SK-N-SH (cell line): ENCODE measurements around the gene BMPR1B. TPM values are rescaled to one million over a fixed set of nuclear protein-coding genes. Genes with fewer than 3 reads are reported as not detected.

ENCODE experiments used
- CHD2 ChIP-seq: fragments of 150-350 bp; IDR thresholded peaks from 2 replicates; pipeline ENCODE4 v1.6.1; 2018; ENCODE audit warnings: low read length; ENCODE audit not compliant: partially characterized antibody
- ELF1 ChIP-seq: IDR thresholded peaks from 2 replicates; pipeline ENCODE4 v1.4.0; 2012
- EP300 ChIP-seq, 2 experiments: IDR thresholded peaks; 2 replicates each; pipeline versions ENCODE4 v1.4.0 to v1.6.1; 2012; ENCODE audit warnings: borderline replicate concordance in 1 of 2, low read depth in 1 of 2, low read length in 1 of 2
- EZH2phosphoT487 ChIP-seq: fragments of 200-600 bp; sonication (generic); IDR thresholded peaks from 2 replicates; pipeline ENCODE4 v1.6.1; 2017; ENCODE audit warnings: low read depth, mixed run types, mild to moderate bottlenecking, antibody characterized with exemption, moderate library complexity, borderline replicate concordance
- FOXJ3 ChIP-seq: sonication (generic); formaldehyde crosslinking; IDR thresholded peaks from 2 replicates; pipeline ENCODE4 v1.5.1; 2020; ENCODE audit warnings: mild to moderate bottlenecking, missing genetic modification reagents
- FOXM1 ChIP-seq: IDR thresholded peaks from 2 replicates; pipeline ENCODE4 v1.4.0; 2012; ENCODE audit warnings: low read depth, mild to moderate bottlenecking
- GABPA ChIP-seq: IDR thresholded peaks from 2 replicates; pipeline ENCODE4 v1.4.0; 2012; ENCODE audit warnings: low read depth, mild to moderate bottlenecking
- GATA2 ChIP-seq: sonication (generic); formaldehyde crosslinking; IDR thresholded peaks from 2 replicates; pipeline ENCODE4 v1.5.0; 2020; ENCODE audit warnings: mild to moderate bottlenecking, missing genetic modification reagents
- IRF3 ChIP-seq: fragments of 150-350 bp; IDR thresholded peaks from 2 replicates; pipeline ENCODE4 v1.6.1; 2016; ENCODE audit warnings: mild to moderate bottlenecking, low read depth, low read length
- JUND ChIP-seq: IDR thresholded peaks from 2 replicates; pipeline ENCODE4 v1.4.0; 2012
- MEF2A ChIP-seq: IDR thresholded peaks from 2 replicates; pipeline ENCODE4 v1.4.0; 2012; ENCODE audit warnings: low read depth, borderline replicate concordance
- NRF1 ChIP-seq: IDR thresholded peaks from 2 replicates; pipeline ENCODE4 v1.6.1; 2012; ENCODE audit warnings: low read depth, mild to moderate bottlenecking, low read length
- PBX3 ChIP-seq: IDR thresholded peaks from 2 replicates; pipeline ENCODE4; 2012
- POLR2AphosphoS5 ChIP-seq: IDR thresholded peaks from 2 replicates; pipeline ENCODE4 v1.6.1; 2012; ENCODE audit warnings: low read depth, low read length
- REST ChIP-seq: IDR thresholded peaks from 2 replicates; pipeline ENCODE4 v1.6.1; 2012; ENCODE audit warnings: mild to moderate bottlenecking, low read depth, low read length, moderate library complexity
- RXRA ChIP-seq: IDR thresholded peaks from 2 replicates; pipeline ENCODE4 v1.4.0; 2012; ENCODE audit warnings: low read depth, mild to moderate bottlenecking, borderline replicate concordance
- SIN3A ChIP-seq: IDR thresholded peaks from 2 replicates; pipeline ENCODE4 v1.6.1; 2012; ENCODE audit warnings: low read depth, mild to moderate bottlenecking, low read length, moderate library complexity, borderline replicate concordance
- TCF12 ChIP-seq: IDR thresholded peaks from 2 replicates; pipeline ENCODE4 v1.4.0; 2012
- USF1 ChIP-seq: IDR thresholded peaks from 2 replicates; pipeline ENCODE4 v1.4.0; 2012; ENCODE audit warnings: low read depth, borderline replicate concordance
- USF2 ChIP-seq: fragments of 150-350 bp; IDR thresholded peaks from 2 replicates; pipeline ENCODE4 v1.6.1; 2017; ENCODE audit warnings: antibody characterized with exemption, low read length, low read depth, borderline replicate concordance
- YY1 ChIP-seq: IDR thresholded peaks from 2 replicates; pipeline ENCODE4 v1.4.0; 2012; ENCODE audit warnings: low read depth, mild to moderate bottlenecking
- ZBTB33 ChIP-seq: IDR thresholded peaks from 2 replicates; pipeline ENCODE4 v1.4.0; 2012; ENCODE audit warnings: low read depth, borderline replicate concordance
- polyA plus RNA-seq, 3 experiments: library from polyadenylated mRNA; depleted of rRNA; stranded (reverse); fragments of >200 nt; gene quantifications; 2 replicates each; pipeline ENCODE4 v1.2.3, GENCODE V29; 2012

Gene BMPR1B
- polyA plus RNA-seq, 1 of the 3 experiments (the other 2 are of a cell fraction) = 0.16 TPM

GRCh38 chr4:95095348-95095974 is 337.7 kb downstream of the BMPR1B start (continued):
- TF ChIP-seq ZBTB33 (no peak), SIN3A (no peak), RXRA (no peak), REST (no peak), JUND (no peak), USF2 (no peak), FOXJ3 (CRISPR knock-in tag) (no peak), POLR2AphosphoS5 (no peak), TCF12 (no peak), ELF1 (no peak), MEF2A (no peak), GATA2 (CRISPR knock-in tag) (no peak), USF1 (no peak), PBX3 (no peak), CHD2 (no peak), EP300 (IDR thresholded peaks at IDR 0.05; ENCODE audit: borderline replicate concordance in 1 of 2, low read depth in 1 of 2, low read length in 1 of 2) (no peak), FOXM1 (no peak), IRF3 (no peak), NRF1 (no peak), GABPA (no peak), EZH2phosphoT487 (no peak), YY1 (no peak)
